Measurements from ENCODE around the gene STX8. TPM values are rescaled to one million over a fixed set of nuclear protein-coding genes. Genes with fewer than 3 reads are reported as not detected.

The STX8 gene
- total RNA-seq, 2 experiments from 2014 or later: 84.8 to 91.7 TPM

DNA sequence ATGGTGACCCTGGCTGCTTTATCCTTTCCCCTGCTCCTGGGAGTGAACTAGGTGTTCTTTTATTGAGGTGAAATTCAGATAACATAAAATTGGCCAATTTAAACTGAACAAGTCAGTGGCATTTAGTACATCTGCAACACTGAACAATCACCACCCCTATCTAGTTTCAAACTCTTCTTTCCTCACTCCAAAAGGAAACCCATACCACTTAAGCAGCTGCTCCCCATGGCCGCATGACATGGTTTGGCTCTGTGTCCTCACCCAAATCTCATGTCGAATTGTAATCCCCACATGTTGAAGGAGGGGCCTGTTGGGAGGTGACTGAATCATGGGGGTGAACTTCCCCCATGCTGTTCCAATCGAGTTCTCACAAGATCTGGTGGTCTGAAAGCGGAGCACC is 154.1 kb downstream of the STX8 start:
- H3K27me3 Mint-ChIP-seq: no peaks in the 10 kb centered on the region
- no peak for DNase-seq
- CTCF ChIA-PET: no interaction called here
- H3K9me3 Mint-ChIP-seq: peaks cover 8% of the 10 kb centered on the region
- no peaks in the 10 kb centered on the region for H3K4me1 Mint-ChIP-seq
- POLR2A ChIA-PET: no interaction called here
- peaks cover 13% of the 10 kb centered on the region for H3K36me3 Mint-ChIP-seq (ENCODE audit: low read depth)
- H3K4me3 Mint-ChIP-seq: no peak overlapping the region
- no peak overlapping the region for H3K27ac Mint-ChIP-seq

GRCh38 chr17:9419932-9420453 is 155.6 kb downstream of the STX8 start:
- Mint-ChIP-seq H3K36me3 (ENCODE audit: low read depth) (peaks cover 13% of the 10 kb centered on the region), H3K9me3 (peaks cover 8% of the 10 kb centered on the region), H3K27ac (no peak overlapping the region), H3K4me1 (no peaks in the 10 kb centered on the region), H3K27me3 (no peaks in the 10 kb centered on the region), H3K4me3 (no peak overlapping the region)
- no peak for DNase-seq
- POLR2A ChIA-PET: no interaction called here
- CTCF ChIA-PET: no interaction called here

- H3K27ac Mint-ChIP-seq: no peak overlapping the region
- peaks cover 8% of the 10 kb centered on the region for H3K9me3 Mint-ChIP-seq
- no peaks in the 10 kb centered on the region for H3K4me1 Mint-ChIP-seq
- no peak overlapping the region for H3K4me3 Mint-ChIP-seq
- peaks cover 2% of the 10 kb centered on the region for H3K36me3 Mint-ChIP-seq (ENCODE audit: low read depth)
- CTCF ChIA-PET: no interaction called here
- POLR2A ChIA-PET: no interaction called here
- H3K27me3 Mint-ChIP-seq: no peaks in the 10 kb centered on the region
- DNase-seq: no peak
These were observed 161.1 kb downstream of the STX8 start for GRCh38 chr17:9414471-9414870.

GRCh38 chr17:9410737-9411136 is 164.9 kb downstream of the STX8 start:
- no peaks in the 10 kb centered on the region for H3K9me3 Mint-ChIP-seq
- no peak overlapping the region for H3K27ac Mint-ChIP-seq
- no peaks in the 10 kb centered on the region for H3K36me3 Mint-ChIP-seq (ENCODE audit: low read depth)
- ChIA-PET CTCF (no interaction called here), POLR2A (no interaction called here)
- DNase-seq: no peak
- H3K4me1 Mint-ChIP-seq: no peaks in the 10 kb centered on the region
- no peak overlapping the region for H3K4me3 Mint-ChIP-seq
- H3K27me3 Mint-ChIP-seq: no peaks in the 10 kb centered on the region

DNA sequence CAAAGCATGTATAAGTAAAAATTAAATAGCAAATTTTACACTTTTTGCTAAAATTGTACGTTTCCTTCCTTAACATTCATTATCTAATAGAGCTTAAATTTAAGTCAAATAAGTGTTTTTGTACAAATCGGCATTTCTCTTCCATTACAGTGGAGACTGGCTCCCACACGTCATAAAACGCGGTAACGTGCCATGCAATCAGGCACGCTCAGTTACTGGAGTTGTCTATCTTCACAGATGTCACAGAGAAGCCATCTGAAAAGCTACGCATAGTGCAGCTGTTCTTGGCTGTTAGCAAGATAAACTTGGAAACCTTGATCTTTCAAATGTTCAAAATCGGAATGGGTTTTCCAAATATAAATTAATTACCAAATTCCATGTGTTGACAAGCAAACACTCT is 165.3 kb downstream of the STX8 start:
- DNase-seq: no peak
- ChIA-PET POLR2A (no interaction called here), CTCF (no interaction called here)
- Mint-ChIP-seq H3K36me3 (ENCODE audit: low read depth) (no peaks in the 10 kb centered on the region), H3K4me3 (no peak overlapping the region), H3K27me3 (no peaks in the 10 kb centered on the region), H3K27ac (no peak overlapping the region), H3K9me3 (no peaks in the 10 kb centered on the region), H3K4me1 (no peaks in the 10 kb centered on the region)

GRCh38 chr17:9409878-9410277 is 165.7 kb downstream of the STX8 start:
- POLR2A ChIA-PET: no interaction called here
- no peak for DNase-seq
- Mint-ChIP-seq H3K4me1 (no peaks in the 10 kb centered on the region), H3K36me3 (ENCODE audit: low read depth) (no peaks in the 10 kb centered on the region), H3K9me3 (no peaks in the 10 kb centered on the region), H3K27ac (no peak overlapping the region), H3K4me3 (no peak overlapping the region), H3K27me3 (no peaks in the 10 kb centered on the region)
- CTCF ChIA-PET: no interaction called here

GRCh38 chr17:9408868-9409829 is 166.5 kb downstream of the STX8 start:
- no peak for DNase-seq

GRCh38 chr17:9408381-9408780 is 167.2 kb downstream of the STX8 start:
- Mint-ChIP-seq H3K27ac (no peak overlapping the region), H3K27me3 (no peaks in the 10 kb centered on the region), H3K4me3 (no peak overlapping the region), H3K9me3 (no peaks in the 10 kb centered on the region), H3K4me1 (no peaks in the 10 kb centered on the region), H3K36me3 (ENCODE audit: low read depth) (no peaks in the 10 kb centered on the region)
- ChIA-PET POLR2A (no interaction called here), CTCF (no interaction called here)
- DNase-seq: no peak

More at GRCh38 chr17:9408868-9409829, 166.5 kb downstream of the STX8 start:
- CTCF ChIA-PET: no interaction called here
- H3K27ac Mint-ChIP-seq: no peak overlapping the region
- H3K9me3 Mint-ChIP-seq: no peaks in the 10 kb centered on the region
- no peaks in the 10 kb centered on the region for H3K4me1 Mint-ChIP-seq
- POLR2A ChIA-PET: no interaction called here
- no peaks in the 10 kb centered on the region for H3K27me3 Mint-ChIP-seq
- H3K4me3 Mint-ChIP-seq: no peak overlapping the region
- no peaks in the 10 kb centered on the region for H3K36me3 Mint-ChIP-seq (ENCODE audit: low read depth)

GRCh38 chr17:9406046-9406606 is 169.5 kb downstream of the STX8 start:
- no peak overlapping the region for H3K4me3 Mint-ChIP-seq
- DNase-seq: no peak
- H3K4me1 Mint-ChIP-seq: no peaks in the 10 kb centered on the region
- H3K27me3 Mint-ChIP-seq: no peaks in the 10 kb centered on the region
- no peaks in the 10 kb centered on the region for H3K36me3 Mint-ChIP-seq (ENCODE audit: low read depth)
- H3K9me3 Mint-ChIP-seq: no peaks in the 10 kb centered on the region
- POLR2A ChIA-PET: no interaction called here
- CTCF ChIA-PET: no interaction called here
- no peak overlapping the region for H3K27ac Mint-ChIP-seq

- no peaks in the 10 kb centered on the region for H3K27me3 Mint-ChIP-seq
- ChIA-PET POLR2A (no interaction called here), CTCF (no interaction called here)
- no peaks in the 10 kb centered on the region for H3K9me3 Mint-ChIP-seq
- H3K4me3 Mint-ChIP-seq: no peak overlapping the region
- no peaks in the 10 kb centered on the region for H3K4me1 Mint-ChIP-seq
- DNase-seq: no peak
- no peak overlapping the region for H3K27ac Mint-ChIP-seq
- no peaks in the 10 kb centered on the region for H3K36me3 Mint-ChIP-seq (ENCODE audit: low read depth)
These were observed 172.4 kb downstream of the STX8 start for GRCh38 chr17:9403257-9403656.

- CTCF ChIA-PET: no interaction called here
- Mint-ChIP-seq H3K27ac (no peak overlapping the region), H3K36me3 (ENCODE audit: low read depth) (no peaks in the 10 kb centered on the region), H3K4me3 (no peak overlapping the region), H3K27me3 (no peaks in the 10 kb centered on the region), H3K4me1 (no peaks in the 10 kb centered on the region), H3K9me3 (no peaks in the 10 kb centered on the region)
- POLR2A ChIA-PET: no interaction called here
- peak; percentile 58 for DNase-seq
These were observed 172.9 kb downstream of the STX8 start for GRCh38 chr17:9402590-9403199.

- ChIA-PET CTCF (no interaction called here), POLR2A (no interaction called here)
- Mint-ChIP-seq H3K9me3 (no peaks in the 10 kb centered on the region), H3K4me1 (no peaks in the 10 kb centered on the region), H3K27me3 (no peaks in the 10 kb centered on the region), H3K36me3 (ENCODE audit: low read depth) (no peaks in the 10 kb centered on the region), H3K27ac (no peak overlapping the region), H3K4me3 (no peak overlapping the region)
- DNase-seq: no peak
These were observed 174.2 kb downstream of the STX8 start for GRCh38 chr17:9401434-9401833.

- Mint-ChIP-seq H3K9me3 (peaks cover 24% of the 10 kb centered on the region), H3K36me3 (ENCODE audit: low read depth) (peaks cover 10% of the 10 kb centered on the region), H3K4me1 (peaks cover 5% of the 10 kb centered on the region), H3K4me3 (no peak overlapping the region), H3K27me3 (no peaks in the 10 kb centered on the region), H3K27ac (no peak overlapping the region)
- CTCF ChIA-PET: no interaction called here
- POLR2A ChIA-PET: no interaction called here
- DNase-seq: no peak
These were observed 186.5 kb downstream of the STX8 start for GRCh38 chr17:9389111-9389527.
